Trophoblast cell (in vitro differentiated cells and primary cell): ENCODE results near the gene ZBTB44.

Experiments
- DNase-seq, 2 donors: peaks; one replicate each; pipeline ENCODE4 v3.0.0-alpha.2; 2016
- H2AFZ ChIP-seq: 2 replicates; pipeline ENCODE4 v1.6.1; 2013; ENCODE audit warnings: low read length, moderate library complexity, mild to moderate bottlenecking; ENCODE audit not compliant: insufficient read depth, poor library complexity
- H2AK5ac ChIP-seq: 2 replicates; pipeline ENCODE4 v1.6.1; 2013; ENCODE audit warnings: mild to moderate bottlenecking, low read length
- H2BK120ac ChIP-seq: 2 replicates; pipeline ENCODE4 v1.6.1; 2013; ENCODE audit warnings: low read length, mild to moderate bottlenecking, moderate library complexity; ENCODE audit not compliant: insufficient read depth, poor library complexity
- H2BK12ac ChIP-seq: 2 replicates; pipeline ENCODE4 v1.6.1; 2013; ENCODE audit warnings: mild to moderate bottlenecking, low read length, moderate library complexity
- H2BK5ac ChIP-seq: 2 replicates; pipeline ENCODE4 v1.6.1; 2013; ENCODE audit warnings: low read length, low read depth, moderate library complexity, mild to moderate bottlenecking; ENCODE audit not compliant: poor library complexity
- H3K14ac ChIP-seq: 2 replicates; pipeline ENCODE4 v1.6.1; 2013; ENCODE audit warnings: mild to moderate bottlenecking, low read length
- H3K18ac ChIP-seq: 2 replicates; pipeline ENCODE4 v1.6.1; 2013; ENCODE audit warnings: mild to moderate bottlenecking, low read length
- H3K23ac ChIP-seq: 2 replicates; pipeline ENCODE4 v1.6.1; 2013; ENCODE audit warnings: low read length
- H3K27ac ChIP-seq: 2 replicates; pipeline ENCODE4 v1.5.1; 2013; ENCODE audit warnings: low read depth, mild to moderate bottlenecking, inconsistent platforms, low read length, moderate library complexity
- H3K27me3 ChIP-seq: 2 replicates; pipeline ENCODE4 v1.6.1; 2013; ENCODE audit warnings: inconsistent platforms, mild to moderate bottlenecking, low read length, moderate library complexity; ENCODE audit not compliant: insufficient read depth
- H3K36me3 ChIP-seq, 2 experiments: 1 replicate in 1 of 2; 2 replicates in 1 of 2; pipeline ENCODE4 v1.6.1; 2013; ENCODE audit warnings: low read length in 2 of 2, mild to moderate bottlenecking in 2 of 2, moderate library complexity in 1 of 2; ENCODE audit not compliant: insufficient read depth in 2 of 2, control insufficient read depth in 1 of 2
- H3K4ac ChIP-seq: 2 replicates; pipeline ENCODE4 v1.6.1; 2013; ENCODE audit warnings: low read depth, mild to moderate bottlenecking, low read length, moderate library complexity
- H3K4me1 ChIP-seq, 2 experiments: 1 replicate in 1 of 2; 2 replicates in 1 of 2; pipeline ENCODE4 v1.6.1; 2013; ENCODE audit warnings: low read length in 2 of 2, mild to moderate bottlenecking in 2 of 2, moderate library complexity in 1 of 2; ENCODE audit not compliant: insufficient read depth in 2 of 2, control insufficient read depth in 1 of 2
- H3K4me2 ChIP-seq: 2 replicates; pipeline ENCODE4 v1.6.1; 2013; ENCODE audit warnings: inconsistent platforms, mild to moderate bottlenecking, low read length, moderate library complexity
- H3K4me3 ChIP-seq: 2 replicates; pipeline ENCODE4 v1.5.1; 2013; ENCODE audit warnings: mild to moderate bottlenecking, low read depth, low read length, inconsistent platforms
- H3K79me1 ChIP-seq: one replicate; pipeline ENCODE4 v1.6.1; 2013; ENCODE audit warnings: low read length
- H3K79me2 ChIP-seq: 2 replicates; pipeline ENCODE4 v1.6.1; 2013; ENCODE audit warnings: low read length, mild to moderate bottlenecking; ENCODE audit not compliant: control insufficient read depth, insufficient read depth, poor library complexity
- H3K9ac ChIP-seq: 2 replicates; pipeline ENCODE4 v1.6.1; 2013; ENCODE audit warnings: mild to moderate bottlenecking, low read length
- H3K9me3 ChIP-seq: 2 replicates; pipeline ENCODE4 v1.6.1; 2013; ENCODE audit warnings: low read depth, mild to moderate bottlenecking, control low read depth, inconsistent platforms, low read length; ENCODE audit not compliant: insufficient read depth
- H4K12ac ChIP-seq: 2 replicates; pipeline ENCODE4 v1.6.1; 2013; ENCODE audit warnings: low read depth, mild to moderate bottlenecking, low read length, moderate library complexity
- H4K8ac ChIP-seq: 2 replicates; pipeline ENCODE4 v1.6.1; 2013; ENCODE audit warnings: low read depth, mild to moderate bottlenecking, low read length, moderate library complexity
- H4K91ac ChIP-seq: one replicate; pipeline ENCODE4 v1.6.1; 2013; ENCODE audit warnings: low read depth, mild to moderate bottlenecking, low read length, moderate library complexity
- WGBS: extraction: QIAGEN DNeasy Blood & Tissue Kit; methylation state at CpG from one replicate; pipeline ENCODE4 v1.1.7; 2013; ENCODE audit warnings: missing lambda C conversion rate; ENCODE audit not compliant: insufficient read length, insufficient coverage; ENCODE audit errors: extremely low coverage; 5-methylcytosine and 5-hydroxymethylcytosine counted together

The ZBTB44 gene

DNA sequence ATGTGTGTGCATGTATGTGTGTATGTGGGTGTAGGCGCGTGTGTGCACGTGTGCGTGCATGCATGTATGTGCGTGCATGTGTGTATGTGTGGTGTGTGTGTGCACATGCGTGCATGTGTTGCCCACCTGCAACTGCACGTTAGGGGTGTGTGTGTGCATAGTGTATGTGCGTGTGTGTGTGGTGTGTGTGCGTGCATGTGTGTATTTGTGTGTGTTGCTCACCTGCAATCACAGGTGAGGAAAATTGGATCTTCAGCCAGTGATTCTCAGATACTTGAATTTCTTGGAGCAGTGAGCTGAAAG lies 100.8 kb downstream of the ZBTB44 start:
- Histone ChIP-seq H2AFZ (no peak overlapping the region), H3K4me3 (peak overlapping the region; percentile 46), H4K8ac (no peak overlapping the region), H2BK5ac (no peak overlapping the region), H3K79me2 (no peaks in the 10 kb centered on the region), H2AK5ac (no peak overlapping the region), H3K4me2 (no peak overlapping the region), H4K91ac (no peak overlapping the region), H2BK12ac (no peak overlapping the region), H2BK120ac (no peak overlapping the region), H4K12ac (no peak overlapping the region), H3K18ac (no peak overlapping the region), H3K36me3 (no peaks in the 10 kb centered on the region), H3K23ac (peak overlapping the region; percentile 34), H3K79me1 (no peaks in the 10 kb centered on the region), H3K14ac (no peak overlapping the region), H3K9me3 (peaks cover 5% of the 10 kb centered on the region), H3K4me1 (peaks cover 8 to 12% of the 10 kb centered on the region in 2 experiments), H3K4ac (no peak overlapping the region), H3K27ac (no peak overlapping the region), H3K9ac (no peak overlapping the region), H3K27me3 (no peaks in the 10 kb centered on the region)
- no peak for DNase-seq
- WGBS, result no CpG with 5 or more reads among the region's 9 CpGs

DNA sequence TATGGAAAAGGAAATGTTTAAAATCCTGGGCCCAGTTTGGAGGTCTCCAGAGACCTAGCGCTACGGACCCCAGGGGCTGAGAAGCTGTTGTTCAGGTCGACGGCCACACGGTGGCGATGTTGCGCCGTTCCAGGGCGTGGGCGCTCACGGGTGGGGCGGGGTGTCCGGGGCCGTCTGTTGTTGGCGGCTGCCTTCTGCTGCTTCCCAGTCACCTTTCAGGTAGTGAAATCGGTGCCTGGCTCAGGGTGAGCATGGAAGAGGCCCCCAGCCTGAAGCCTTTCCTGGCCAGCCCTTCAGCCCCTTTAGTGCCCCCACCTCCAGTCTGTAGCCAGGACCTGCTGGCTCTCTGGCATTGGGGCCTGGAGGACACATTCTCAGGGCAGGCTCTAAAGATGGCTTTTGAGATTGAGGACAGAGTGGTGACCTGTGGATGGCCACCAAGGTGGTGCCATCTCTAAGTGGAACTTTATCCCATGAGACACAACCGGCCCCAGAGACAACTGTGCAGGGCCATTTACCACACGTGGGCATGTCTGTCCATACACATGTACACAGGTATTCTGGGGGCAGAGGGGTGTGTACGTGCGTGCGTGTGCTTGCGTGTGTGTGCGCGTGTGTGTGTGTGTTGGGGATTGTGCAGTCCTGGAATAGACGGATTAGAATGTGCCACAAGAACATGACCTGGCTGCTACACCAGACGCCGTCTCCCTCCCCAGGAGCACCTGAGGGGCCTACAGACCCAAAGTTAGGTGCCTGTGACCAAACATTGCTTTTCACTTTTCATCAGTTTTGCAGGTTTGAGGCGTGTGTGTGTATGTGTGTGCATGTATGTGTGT lies 101.4 kb downstream of the ZBTB44 start:
- Histone ChIP-seq H4K8ac (no peak overlapping the region), H3K4ac (no peak overlapping the region), H3K79me2 (no peaks in the 10 kb centered on the region), H3K9ac (no peak overlapping the region), H3K9me3 (peaks cover 5% of the 10 kb centered on the region), H3K23ac (no peak overlapping the region), H3K79me1 (no peaks in the 10 kb centered on the region), H3K4me2 (peak overlapping the region; percentile 9), H2AFZ (peak overlapping the region; percentile 37), H3K14ac (no peak overlapping the region), H3K36me3 (no peaks in the 10 kb centered on the region), H4K91ac (no peak overlapping the region), H2AK5ac (no peak overlapping the region), H3K27me3 (no peaks in the 10 kb centered on the region), H2BK12ac (no peak overlapping the region), H3K18ac (no peak overlapping the region), H3K27ac (no peak overlapping the region), H2BK120ac (no peak overlapping the region), H3K4me1 (peaks cover 8 to 12% of the 10 kb centered on the region in 2 experiments), H2BK5ac (no peak overlapping the region), H3K4me3 (peak overlapping the region; percentile 46), H4K12ac (no peak overlapping the region)
- peak; percentile 19 to 73 for DNase-seq
- no CpG with 5 or more reads among the region's 28 CpGs for WGBS

DNA sequence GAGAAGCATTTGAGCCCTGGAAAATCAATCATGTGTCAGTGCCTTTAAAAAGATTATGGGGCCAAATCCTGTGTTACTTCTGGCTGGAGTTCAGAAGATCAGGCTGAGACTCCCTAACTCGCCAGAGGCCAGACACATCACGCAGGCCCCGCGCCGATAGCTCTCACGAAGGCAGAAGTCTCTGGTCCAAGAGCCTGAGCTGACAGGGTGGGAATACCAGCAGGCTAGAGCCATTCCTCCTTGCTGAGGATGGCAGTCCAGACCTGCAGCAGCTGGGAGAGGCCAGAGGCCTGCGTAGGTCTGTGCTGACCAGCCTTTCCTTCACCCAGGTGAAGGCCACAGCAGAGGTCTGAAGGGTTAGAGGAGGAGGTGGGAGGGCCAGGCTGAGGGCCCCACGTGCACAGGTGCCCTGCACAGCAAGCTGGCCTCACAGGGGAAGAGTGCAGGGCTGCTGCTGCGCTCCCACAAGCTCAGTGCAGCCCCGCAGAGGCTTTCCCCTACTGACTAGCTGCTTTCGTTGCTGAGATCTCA lies 102.2 kb downstream of the ZBTB44 start:
- H3K4me3 ChIP-seq, result no peak overlapping the region
- no peaks in the 10 kb centered on the region for H3K79me1 ChIP-seq
- H2BK5ac ChIP-seq, result no peak overlapping the region
- H3K9me3 ChIP-seq, result peaks cover 3% of the 10 kb centered on the region
- H2AK5ac ChIP-seq, result no peak overlapping the region
- no peak for DNase-seq
- no peaks in the 10 kb centered on the region for H3K27me3 ChIP-seq
- no peak overlapping the region for H4K8ac ChIP-seq
- H3K79me2 ChIP-seq, result no peaks in the 10 kb centered on the region
- H3K4ac ChIP-seq, result no peak overlapping the region
- H3K18ac ChIP-seq, result no peak overlapping the region
- no peak overlapping the region for H4K12ac ChIP-seq
- no peak overlapping the region for H2BK12ac ChIP-seq
- H2AFZ ChIP-seq, result no peak overlapping the region
- H3K4me1 ChIP-seq, result peaks cover 8 to 10% of the 10 kb centered on the region in 2 experiments
- H3K9ac ChIP-seq, result no peak overlapping the region
- no peak overlapping the region for H3K4me2 ChIP-seq
- H3K27ac ChIP-seq, result no peak overlapping the region
- H4K91ac ChIP-seq, result no peak overlapping the region
- WGBS, result no CpG with 5 or more reads among the region's 11 CpGs
- H3K23ac ChIP-seq, result no peak overlapping the region
- no peaks in the 10 kb centered on the region for H3K36me3 ChIP-seq
- no peak overlapping the region for H3K14ac ChIP-seq
- H2BK120ac ChIP-seq, result no peak overlapping the region

DNA sequence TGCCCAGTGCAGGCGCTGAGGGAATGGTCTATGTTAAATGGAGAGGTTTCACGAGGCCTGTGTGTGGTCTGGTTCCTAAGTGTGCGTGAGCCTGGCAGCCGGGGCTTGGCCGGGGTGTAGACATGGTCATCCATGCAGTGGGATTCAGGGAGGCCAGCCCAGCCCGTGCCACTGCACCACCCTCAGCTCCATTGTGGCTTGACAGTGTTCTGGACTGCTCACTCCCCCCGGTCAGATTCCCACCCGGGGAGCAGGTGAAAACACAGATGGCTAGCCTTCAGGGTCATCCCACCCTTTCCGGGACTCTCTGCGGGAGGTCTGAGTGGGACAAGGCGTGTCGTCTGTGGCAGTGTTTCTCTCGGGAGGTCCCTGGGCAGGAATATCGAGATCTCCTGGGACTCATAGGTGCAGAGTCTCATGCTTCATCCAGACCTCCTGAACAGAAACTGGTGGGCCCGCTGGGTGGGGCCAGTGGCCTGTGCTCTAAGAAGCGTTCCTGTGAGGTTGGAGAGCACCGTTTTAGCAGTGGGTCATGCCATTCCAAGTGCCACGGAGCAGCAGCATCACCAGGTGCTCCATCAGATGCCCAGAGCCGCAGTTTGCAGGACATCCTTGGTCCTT lies 102.8 kb downstream of the ZBTB44 start:
- DNase-seq, result no peak
- H4K12ac ChIP-seq, result no peak overlapping the region
- H4K8ac ChIP-seq, result no peak overlapping the region
- peaks cover 4 to 5% of the 10 kb centered on the region in 2 experiments for H3K4me1 ChIP-seq
- peaks cover 2% of the 10 kb centered on the region for H3K9me3 ChIP-seq
- no peaks in the 10 kb centered on the region for H3K27me3 ChIP-seq
- H2BK12ac ChIP-seq, result no peak overlapping the region
- H3K4me3 ChIP-seq, result no peak overlapping the region
- no CpG with 5 or more reads among the region's 19 CpGs for WGBS
- no peaks in the 10 kb centered on the region for H3K79me2 ChIP-seq
- no peak overlapping the region for H3K14ac ChIP-seq
- H3K23ac ChIP-seq, result no peak overlapping the region
- H3K4ac ChIP-seq, result no peak overlapping the region
- H3K36me3 ChIP-seq, result no peaks in the 10 kb centered on the region
- H3K9ac ChIP-seq, result no peak overlapping the region
- no peak overlapping the region for H2AK5ac ChIP-seq
- no peak overlapping the region for H4K91ac ChIP-seq
- H2BK5ac ChIP-seq, result no peak overlapping the region
- H3K79me1 ChIP-seq, result no peaks in the 10 kb centered on the region
- no peak overlapping the region for H2BK120ac ChIP-seq
- no peak overlapping the region for H3K18ac ChIP-seq
- no peak overlapping the region for H3K27ac ChIP-seq
- no peak overlapping the region for H3K4me2 ChIP-seq
- H2AFZ ChIP-seq, result no peak overlapping the region
